HPDE6-E6E7 (cell line): ENCODE measurements around the gene RHEB.

Experiments
- DNase-seq: peaks from one replicate; pipeline ENCODE4 v3.0.0; 2011; ENCODE audit warnings: missing footprints; ENCODE audit errors: extremely low spot score

The RHEB gene

GRCh38 chr7:151431768-151432311, 87.9 kb downstream of the RHEB start:
- no peak for DNase-seq

- no peak for DNase-seq
These were observed 88.4 kb downstream of the RHEB start for GRCh38 chr7:151431281-151431767.

- no peak for DNase-seq
These were observed 89.1 kb downstream of the RHEB start for GRCh38 chr7:151430391-151431205.

DNA sequence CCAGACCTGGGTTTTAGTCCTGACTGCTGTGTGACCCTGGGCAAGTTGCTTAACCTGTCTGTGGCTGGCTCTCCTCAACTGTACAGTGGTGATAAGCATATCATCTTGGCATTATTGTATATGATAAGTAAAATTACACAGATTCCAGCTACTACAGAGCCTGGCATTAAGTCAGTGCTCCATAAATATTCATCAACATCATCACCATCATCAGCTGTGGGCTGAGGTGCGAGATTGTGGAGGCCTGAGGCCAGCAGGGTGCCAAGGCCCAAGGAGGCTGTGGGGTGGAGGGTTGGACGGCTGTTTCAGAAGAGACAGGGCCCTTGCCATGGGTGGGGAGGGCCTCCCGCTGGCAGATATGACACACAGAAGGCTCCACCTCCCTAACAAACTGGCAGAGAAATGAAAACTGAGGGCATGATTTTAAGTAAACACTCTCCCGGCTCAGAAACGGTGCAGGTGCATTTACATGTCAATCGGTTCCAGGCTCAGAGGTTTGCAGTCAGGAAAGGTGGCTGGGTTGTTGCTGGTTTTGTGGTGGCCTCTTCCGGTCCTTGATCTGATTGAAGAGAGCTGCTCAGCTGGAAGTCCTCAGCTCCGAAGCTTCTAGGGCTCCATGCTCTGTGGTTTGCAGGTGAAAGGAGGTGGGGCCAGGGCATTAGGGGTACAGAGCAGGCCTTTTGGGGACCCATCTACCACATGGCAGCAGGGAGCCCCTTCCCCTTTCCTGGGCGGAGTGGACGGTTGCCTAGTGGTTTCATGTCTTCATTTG, 89.9 kb downstream of the RHEB start:
- DNase-seq, result no peak

DNA sequence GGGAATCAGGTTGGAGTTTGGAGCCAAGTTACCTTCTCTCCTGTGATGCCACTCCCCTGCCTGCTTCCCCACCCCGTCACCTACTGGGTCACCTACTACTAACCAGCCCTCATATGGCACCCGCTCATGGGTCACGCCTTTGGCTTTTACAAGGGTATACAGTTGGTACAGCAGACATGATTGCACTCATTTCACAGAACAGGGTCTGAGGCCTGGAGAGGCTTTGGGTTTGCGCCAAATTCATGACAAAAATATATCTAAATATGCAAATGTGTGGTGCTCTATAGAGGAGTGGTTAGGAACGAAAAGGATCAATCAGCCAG, 90.5 kb downstream of the RHEB start:
- DNase-seq, result no peak

DNA sequence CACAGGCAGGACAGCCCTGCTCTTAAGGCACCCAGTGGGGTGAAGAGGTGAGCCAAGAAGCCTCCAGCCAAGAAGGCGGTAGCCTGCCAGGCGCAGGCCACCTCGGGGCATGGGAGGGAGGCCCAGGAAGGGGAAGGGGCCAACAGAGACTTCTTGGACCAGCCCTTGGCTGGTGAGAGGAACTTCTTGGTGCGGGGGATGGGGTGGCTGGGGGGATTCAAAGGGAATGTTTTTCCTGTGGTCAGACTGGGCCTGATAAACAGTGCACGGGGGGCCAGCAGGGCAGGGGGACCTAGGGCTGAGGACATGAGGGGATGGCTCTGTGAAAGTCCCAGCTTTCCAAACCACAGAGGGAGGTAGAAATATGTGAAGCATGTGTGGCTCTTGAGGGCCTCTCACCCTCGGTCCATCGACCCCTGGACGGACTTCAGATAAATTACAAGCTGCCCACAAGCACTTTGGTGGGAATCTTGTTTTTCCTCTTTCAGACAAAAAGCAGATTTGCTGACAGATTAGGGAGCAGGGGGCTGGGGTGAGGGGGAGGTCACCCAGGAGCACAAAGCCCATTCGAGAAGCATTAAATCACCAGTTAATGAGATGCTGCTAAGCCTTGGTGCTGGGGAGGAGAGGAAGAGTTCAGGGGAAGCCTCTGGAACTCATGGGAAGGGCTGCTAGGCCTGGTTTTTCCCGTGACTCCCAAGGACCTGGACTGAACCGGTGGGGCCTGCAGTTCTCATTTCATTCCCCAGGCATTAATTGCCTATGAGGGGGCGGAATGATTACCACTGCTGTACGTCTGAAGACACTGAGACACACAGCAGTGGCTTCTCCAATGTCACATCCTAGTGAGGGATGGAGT, 91.1 kb downstream of the RHEB start:
- DNase-seq, result no peak

GRCh38 chr7:151427705-151428377, 91.9 kb downstream of the RHEB start:
- no peak for DNase-seq

GRCh38 chr7:151426904-151427704, 92.6 kb downstream of the RHEB start:
- DNase-seq, result no peak

DNA sequence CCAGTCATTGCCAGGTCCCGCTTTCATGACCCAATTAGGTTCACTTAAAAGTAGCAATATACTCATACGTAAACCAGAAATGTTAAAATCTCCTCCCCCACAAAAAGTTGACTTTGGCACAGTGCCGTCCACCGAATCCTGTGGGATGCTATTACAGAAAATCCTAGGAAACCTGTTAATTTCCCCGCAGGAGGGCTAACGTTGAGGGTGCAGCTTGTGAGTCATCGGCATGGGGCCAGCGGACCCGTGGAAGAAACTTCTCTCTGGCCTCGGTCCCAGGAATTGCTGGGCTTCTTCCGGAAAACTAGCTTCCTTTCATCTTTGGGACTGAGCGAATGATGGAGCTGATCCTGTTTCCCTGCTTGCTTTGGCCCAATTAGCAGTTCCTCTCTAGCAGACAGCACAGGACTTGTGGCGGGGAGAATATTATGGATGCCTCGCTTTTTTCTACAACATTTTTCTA, 93.2 kb downstream of the RHEB start:
- no peak for DNase-seq

- DNase-seq, result no peak
These were observed 93.8 kb downstream of the RHEB start for GRCh38 chr7:151425670-151426440.

DNA sequence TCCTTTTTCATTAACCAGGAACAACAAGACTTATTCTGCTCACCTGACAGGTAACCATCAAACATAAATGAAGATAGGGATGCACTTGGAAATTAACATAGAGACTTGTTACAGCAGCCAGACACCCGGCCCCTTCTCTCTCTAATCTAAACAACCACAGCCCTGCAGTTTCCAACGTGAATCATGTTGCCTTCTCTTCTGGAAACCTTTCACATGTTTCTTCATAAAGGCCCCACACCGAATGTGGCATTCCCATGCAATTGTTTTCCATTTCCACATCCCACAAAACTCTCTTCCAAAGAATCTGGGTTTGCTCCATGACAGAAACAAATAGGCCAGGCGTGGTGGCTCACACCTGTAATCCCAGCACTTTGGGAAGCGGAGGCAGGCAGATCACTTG, 94.9 kb downstream of the RHEB start:
- DNase-seq, result no peak

DNA sequence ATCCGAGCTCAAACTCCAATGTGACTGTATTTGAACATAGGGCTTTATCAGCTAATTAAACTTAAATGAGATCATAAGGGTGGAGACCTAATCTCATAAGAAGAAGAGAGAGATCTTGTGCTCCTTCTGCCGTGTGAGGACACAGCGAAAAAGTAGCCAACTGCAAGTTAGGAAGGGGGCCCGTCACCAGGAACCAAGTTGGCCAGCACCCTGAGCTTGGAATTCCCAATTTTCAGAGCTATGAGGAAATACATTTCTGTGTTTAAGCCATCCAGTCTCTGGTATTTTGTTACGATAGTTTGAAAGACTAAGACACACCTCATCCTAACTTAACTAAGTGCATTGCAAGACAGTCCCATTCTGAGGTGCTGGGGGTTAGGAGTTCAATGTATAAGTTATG, 95.8 kb downstream of the RHEB start:
- DNase-seq, result no peak

DNA sequence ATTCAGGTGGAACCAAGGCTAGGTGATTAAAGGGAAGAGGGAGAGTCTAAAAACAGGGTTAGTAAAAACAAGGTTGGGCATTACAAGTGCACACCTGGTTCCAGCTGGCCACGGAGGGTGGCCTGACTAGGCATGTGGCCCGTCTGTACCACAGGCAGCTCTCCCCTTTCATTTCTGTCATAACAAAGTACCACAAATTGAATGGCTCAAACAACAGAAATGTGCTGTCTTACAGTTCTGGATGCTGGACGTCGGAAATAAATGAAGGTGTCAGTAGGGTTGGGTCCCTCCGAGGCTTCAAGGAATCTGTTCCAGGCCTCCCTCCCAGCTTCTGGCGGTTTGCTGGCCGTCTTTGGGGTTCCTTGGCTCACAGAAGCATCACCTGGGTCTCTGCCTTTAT, 96.5 kb downstream of the RHEB start:
- DNase-seq, result no peak

DNA sequence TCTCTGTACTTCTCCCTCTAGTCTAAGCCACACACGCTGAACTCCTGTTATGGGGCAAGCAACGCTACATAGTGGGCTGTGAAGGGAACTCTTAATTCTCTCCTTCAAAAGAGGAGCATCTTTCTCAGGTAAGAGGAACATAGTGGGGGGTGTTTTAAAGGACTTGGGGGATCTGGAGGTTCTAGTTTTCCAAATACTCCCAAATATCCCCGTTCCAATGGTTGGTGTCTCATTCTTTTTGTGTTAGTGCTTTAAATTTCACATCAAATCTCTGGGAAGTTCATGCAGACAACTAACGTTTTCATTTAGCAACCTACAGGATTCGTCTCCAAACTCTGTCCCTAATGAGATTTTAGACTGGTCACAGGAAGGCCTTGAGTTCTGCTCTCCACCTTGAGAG, 97.5 kb downstream of the RHEB start:
- no peak for DNase-seq

DNA sequence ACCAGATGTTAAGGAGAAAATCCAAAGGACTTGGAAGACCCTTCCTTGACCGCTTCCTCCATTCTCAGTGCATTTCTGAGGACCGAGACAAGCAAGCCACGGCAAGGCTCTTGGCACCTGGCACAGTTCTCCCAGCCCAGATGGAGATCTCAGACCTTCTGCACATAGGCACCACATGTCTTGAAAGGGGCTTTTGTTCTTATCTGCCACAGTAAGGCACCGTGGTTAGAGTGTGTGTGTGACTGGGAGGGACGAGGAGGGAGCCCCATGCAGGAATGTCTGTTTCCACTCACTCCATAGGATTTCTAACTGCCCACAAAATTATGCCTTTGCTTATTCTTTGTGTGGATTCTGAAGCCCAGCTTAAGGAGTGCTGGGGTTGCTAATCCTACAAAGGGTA, 99.6 kb downstream of the RHEB start:
- no peak for DNase-seq

DNA sequence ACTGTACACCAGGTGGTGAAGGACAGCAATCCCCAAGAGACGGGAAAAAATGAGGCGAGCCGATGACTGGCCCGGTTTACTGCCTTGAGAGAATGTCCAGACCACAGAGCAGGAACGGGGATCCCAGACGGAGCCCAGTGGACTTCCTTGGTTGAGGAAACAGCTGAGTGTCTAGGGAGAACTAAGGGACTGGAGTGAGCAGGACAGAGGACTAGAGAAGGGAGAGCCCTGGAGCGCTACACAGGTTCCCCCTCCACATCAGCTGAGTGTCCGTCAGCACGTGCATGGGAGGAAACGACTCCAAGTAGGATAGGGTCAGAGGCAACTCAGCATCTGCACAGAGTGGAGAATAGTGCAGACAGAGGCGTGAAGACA, 102.8 kb downstream of the RHEB start:
- DNase-seq, result no peak

- DNase-seq, result no peak
These were observed 103.4 kb downstream of the RHEB start for GRCh38 chr7:151416112-151416940.
